Esophagus mucosa (tissue), 1 donor: ENCODE data around the gene N4BP3. TPM values are rescaled to one million over a fixed set of nuclear protein-coding genes. Genes with fewer than 3 reads are reported as not detected.

Source experiments
- ATAC-seq: fragments of 200-7000 bp; cut with Tn5 transposase; one replicate; pipeline ENCODE4 v1.9.1; 2020
- total RNA-seq: library from RNA; stranded (reverse); gene quantifications from one replicate; pipeline ENCODE4 v1.2.4, GENCODE V29; 2023
- donor health status: DM: yes; HTN: yes; CAD: no.

The N4BP3 gene
- total RNA-seq, 1 donor from 2014 or later, result 16.5 TPM

- peak; percentile 49 for ATAC-seq
Observed at GRCh38 chr5:178104492-178104891, 8.8 kb upstream of the N4BP3 start.

GRCh38 chr5:178106086-178106485 lies 7.2 kb upstream of the N4BP3 start:
- ATAC-seq, result no peak

- ATAC-seq, result peak; percentile 60
Observed at GRCh38 chr5:178106556-178107239, 6.6 kb upstream of the N4BP3 start.

- no peak for ATAC-seq
Observed at GRCh38 chr5:178107756-178108310, 5.5 kb upstream of the N4BP3 start.

GRCh38 chr5:178108446-178108845 lies 4.9 kb upstream of the N4BP3 start:
- ATAC-seq, result peak; percentile 9

- peak; percentile 20 for ATAC-seq
Observed at GRCh38 chr5:178108966-178109365, 4.4 kb upstream of the N4BP3 start.

GRCh38 chr5:178110511-178110910 lies 2.8 kb upstream of the N4BP3 start:
- no peak for ATAC-seq

GRCh38 chr5:178111925-178112324 lies 1.4 kb upstream of the N4BP3 start:
- ATAC-seq, result peak; percentile 10

GRCh38 chr5:178112545-178112944 lies 787 bp upstream of the N4BP3 start:
- ATAC-seq, result no peak

GRCh38 chr5:178113841-178114324 lies 551 bp downstream of the N4BP3 start:
- peak; percentile 54 for ATAC-seq

- ATAC-seq, result peak; percentile 45
Observed at GRCh38 chr5:178114325-178115135, 1.2 kb downstream of the N4BP3 start.

- ATAC-seq, result no peak
Observed at GRCh38 chr5:178115136-178115813, 1.9 kb downstream of the N4BP3 start.

- no peak for ATAC-seq
Observed at GRCh38 chr5:178115814-178116142, 2.4 kb downstream of the N4BP3 start.

- ATAC-seq, result no peak
Observed at GRCh38 chr5:178116143-178116885, 3.0 kb downstream of the N4BP3 start.

GRCh38 chr5:178117923-178118701 lies 4.8 kb downstream of the N4BP3 start:
- no peak for ATAC-seq

GRCh38 chr5:178119915-178120606 lies 6.7 kb downstream of the N4BP3 start:
- ATAC-seq, result no peak

- no peak for ATAC-seq
Observed at GRCh38 chr5:178120607-178121357, 7.5 kb downstream of the N4BP3 start.

- ATAC-seq, result no peak
Observed at GRCh38 chr5:178121391-178122276, 8.3 kb downstream of the N4BP3 start.

- no peak for ATAC-seq
Observed at GRCh38 chr5:178122346-178122745, 9.0 kb downstream of the N4BP3 start.
